GM21528 (cell line): Measurements from ENCODE around the gene CREBZF.
"Not testable (repeated sequence)": the region's sequence is repeated elsewhere in the genome, so short reads cannot be mapped to it uniquely, and the experiment has no call there.

Experiments
- ATAC-seq: cut with Tn5 transposase; IDR thresholded peaks from one replicate; pipeline ENCODE4 v1.9.1; 2021; ENCODE audit warnings: mild to moderate bottlenecking, moderate library complexity; ENCODE audit not compliant: unreplicated experiment, low FRiP score

The CREBZF gene

GRCh38 chr11:85672105-85672902 is 7.4 kb upstream of the CREBZF start:
- ATAC-seq = no peak

- not testable (repeated sequence) for ATAC-seq
These were observed 6.2 kb upstream of the CREBZF start for GRCh38 chr11:85670949-85671663.

- no peak for ATAC-seq
These were observed 3.2 kb upstream of the CREBZF start for GRCh38 chr11:85668157-85668556.

- no peak for ATAC-seq
These were observed 1.8 kb upstream of the CREBZF start for GRCh38 chr11:85666687-85667086.

- no peak for ATAC-seq
These were observed 804 bp upstream of the CREBZF start for GRCh38 chr11:85665733-85666132.

GRCh38 chr11:85663753-85664614 is 945 bp downstream of the CREBZF start:
- ATAC-seq = peak; percentile 75

- ATAC-seq = no peak
These were observed 1.7 kb downstream of the CREBZF start for GRCh38 chr11:85663080-85663752.

- no peak for ATAC-seq
These were observed 2.8 kb downstream of the CREBZF start for GRCh38 chr11:85661972-85662664.

GRCh38 chr11:85658180-85658579 is 6.7 kb downstream of the CREBZF start:
- no peak for ATAC-seq

GRCh38 chr11:85656777-85657176 is 8.2 kb downstream of the CREBZF start:
- no peak for ATAC-seq

GRCh38 chr11:85654343-85654742 is 10.6 kb downstream of the CREBZF start:
- ATAC-seq = not testable (repeated sequence)

- ATAC-seq = no peak
These were observed 12.0 kb downstream of the CREBZF start for GRCh38 chr11:85652786-85653447.

- ATAC-seq = no peak
These were observed 13.8 kb downstream of the CREBZF start for GRCh38 chr11:85651118-85651517.

- peak; percentile 100 for ATAC-seq
These were observed 17.2 kb downstream of the CREBZF start, which contains the start of gene TMEM126A for GRCh38 chr11:85647604-85648299. Gene TMEM126A, plus strand, starts transcription at chr11:85647967. Its CDS starts 2,289 bp downstream, at chr11:85650256.

GRCh38 chr11:85647078-85647477 is 17.9 kb downstream of the CREBZF start:
- no peak for ATAC-seq

GRCh38 chr11:85643191-85643614 is 21.7 kb downstream of the CREBZF start:
- ATAC-seq = no peak

GRCh38 chr11:85634747-85635146 is 30.2 kb downstream of the CREBZF start:
- no peak for ATAC-seq

GRCh38 chr11:85628771-85629341 is 36.1 kb downstream of the CREBZF start:
- ATAC-seq = peak; percentile 26
